ENCODE measurements around the gene CTNNA2.

GRCh38 chr2:80281049-80281448, 768.2 kb downstream of the CTNNA2 start:
- TF ChIP-seq CTCF (IDR thresholded peaks at IDR 0.05), result no peak
- no peak for TF ChIP-seq EP300 (IDR thresholded peaks at IDR 0.05)
